ENCODE data around the gene MEF2D.

GRCh38 chr1:156539818-156540355, 39.3 kb upstream of the MEF2D start:
- TF ChIP-seq CTCF (conservative IDR thresholded peaks at IDR 0.05; ENCODE audit: low read depth, low read length): no peak
- no peak for TF ChIP-seq EZH2 (IDR thresholded peaks at IDR 0.05; ENCODE audit: borderline replicate concordance, low read depth, low read length, poor library complexity, severe bottlenecking)

Measured in A673 (cell line).